Choroid plexus epithelial cell (primary cell): ENCODE results near the gene STK10.

Experiments
- DNase-seq: peaks from one replicate; pipeline ENCODE4 v3.0.0-alpha.2; 2010; ENCODE audit warnings: low read depth
- H3K4me3 ChIP-seq: 2 replicates; pipeline ENCODE4 v1.5.1; 2011; ENCODE audit warnings: low read depth, mild to moderate bottlenecking, control low read depth, low read length, moderate library complexity
- TF ChIP-seq, protein P1 (sequence below): conservative IDR thresholded peaks from 2 replicates; pipeline ENCODE4 v1.5.1; 2011; ENCODE audit warnings: low read depth, mild to moderate bottlenecking, control low read depth, inconsistent platforms, low read length, moderate library complexity

The STK10 gene

DNA sequence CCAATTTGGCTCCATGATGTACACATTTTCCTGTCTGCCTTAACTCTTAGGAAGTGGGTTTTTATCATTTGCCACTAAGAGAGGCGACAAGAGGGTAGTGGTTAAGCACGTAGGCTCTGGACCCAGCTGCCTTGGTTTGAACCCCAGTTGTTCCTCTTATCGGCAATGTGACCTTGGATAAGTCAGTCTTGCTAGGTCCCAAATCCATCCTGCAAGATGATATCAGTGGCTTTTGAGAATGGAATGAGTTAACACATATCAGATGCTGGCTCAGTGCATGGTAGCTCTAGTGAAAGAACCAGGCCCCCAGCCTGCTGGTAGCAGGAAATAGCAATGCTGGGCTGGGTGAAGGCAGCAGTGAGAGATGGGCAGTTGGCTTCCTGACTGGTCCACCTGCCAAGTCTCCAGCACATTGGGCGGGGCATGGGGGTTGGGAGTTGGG, 72.5 kb downstream of the STK10 start:
- TF ChIP-seq, protein P1, sequence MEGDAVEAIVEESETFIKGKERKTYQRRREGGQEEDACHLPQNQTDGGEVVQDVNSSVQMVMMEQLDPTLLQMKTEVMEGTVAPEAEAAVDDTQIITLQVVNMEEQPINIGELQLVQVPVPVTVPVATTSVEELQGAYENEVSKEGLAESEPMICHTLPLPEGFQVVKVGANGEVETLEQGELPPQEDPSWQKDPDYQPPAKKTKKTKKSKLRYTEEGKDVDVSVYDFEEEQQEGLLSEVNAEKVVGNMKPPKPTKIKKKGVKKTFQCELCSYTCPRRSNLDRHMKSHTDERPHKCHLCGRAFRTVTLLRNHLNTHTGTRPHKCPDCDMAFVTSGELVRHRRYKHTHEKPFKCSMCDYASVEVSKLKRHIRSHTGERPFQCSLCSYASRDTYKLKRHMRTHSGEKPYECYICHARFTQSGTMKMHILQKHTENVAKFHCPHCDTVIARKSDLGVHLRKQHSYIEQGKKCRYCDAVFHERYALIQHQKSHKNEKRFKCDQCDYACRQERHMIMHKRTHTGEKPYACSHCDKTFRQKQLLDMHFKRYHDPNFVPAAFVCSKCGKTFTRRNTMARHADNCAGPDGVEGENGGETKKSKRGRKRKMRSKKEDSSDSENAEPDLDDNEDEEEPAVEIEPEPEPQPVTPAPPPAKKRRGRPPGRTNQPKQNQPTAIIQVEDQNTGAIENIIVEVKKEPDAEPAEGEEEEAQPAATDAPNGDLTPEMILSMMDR, result no peak
- DNase-seq, result no peak
- H3K4me3 ChIP-seq, result no peak overlapping the region

DNA sequence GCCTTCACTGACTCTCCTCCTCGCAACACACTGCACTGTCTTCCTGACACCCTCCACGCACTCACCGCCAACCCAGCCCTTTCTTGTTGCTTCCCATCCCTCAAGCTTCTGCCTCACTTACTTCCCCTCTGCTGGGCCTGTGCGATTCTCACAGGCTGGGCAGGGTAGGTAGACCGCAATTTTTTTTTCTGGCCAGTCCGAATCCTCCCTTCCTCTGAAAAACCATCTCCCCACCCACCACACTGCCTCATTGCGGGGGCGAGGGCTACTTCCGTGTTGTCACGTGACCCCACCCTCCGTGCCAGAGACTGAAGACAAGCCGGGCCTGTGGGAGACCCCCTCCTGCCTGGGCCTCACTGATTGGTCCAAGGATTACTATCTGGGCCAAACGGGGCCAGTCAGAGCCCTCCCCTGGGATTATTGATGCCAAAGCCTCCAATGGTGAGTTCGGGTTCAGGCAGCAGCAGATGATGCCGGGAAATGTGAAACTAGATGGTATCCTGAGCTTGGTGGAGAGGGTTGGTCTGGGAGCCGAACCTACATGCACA, 73.1 kb downstream of the STK10 start:
- TF ChIP-seq, protein P1, result no peak
- DNase-seq, result no peak
- H3K4me3 ChIP-seq, result no peak overlapping the region

DNA sequence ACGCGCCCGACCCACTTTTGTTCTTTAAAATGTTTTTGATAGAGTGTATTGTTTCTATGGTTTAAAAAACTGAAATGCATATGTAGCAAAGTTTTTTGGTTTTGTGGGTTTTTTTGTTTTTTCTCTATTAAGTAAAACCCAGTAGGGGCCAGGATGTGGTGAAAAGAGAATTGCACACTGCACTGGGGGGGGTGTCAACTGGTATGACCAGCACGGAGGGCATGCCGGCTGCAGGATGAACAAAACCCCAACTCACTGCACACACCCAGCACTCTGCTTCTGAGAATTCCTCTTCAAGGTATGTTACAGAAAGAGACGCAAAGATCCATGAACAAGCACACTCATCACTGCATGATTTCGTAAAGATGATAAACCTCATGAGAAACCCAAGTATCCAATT, 75.0 kb downstream of the STK10 start:
- DNase-seq, result peak; percentile 83
- TF ChIP-seq, protein P1, result no peak
- H3K4me3 ChIP-seq, result no peak overlapping the region

DNA sequence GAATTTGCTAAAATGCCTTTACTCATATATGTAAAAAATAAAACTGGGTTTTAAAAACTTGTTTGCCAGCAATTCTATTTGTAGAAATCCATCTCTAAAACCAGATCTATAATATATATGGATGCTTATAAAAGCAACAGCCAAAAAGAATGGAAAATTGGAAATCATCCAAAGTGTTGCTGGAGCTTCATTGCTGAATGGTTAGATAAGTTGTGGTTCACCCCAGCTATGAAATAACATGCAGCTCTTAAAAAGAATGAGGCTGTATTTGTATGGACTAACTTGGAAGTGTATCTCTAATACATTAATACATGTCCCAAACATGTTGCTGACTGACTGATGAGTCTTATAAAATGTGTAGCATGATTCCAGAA, 76.2 kb downstream of the STK10 start:
- DNase-seq, result peak; percentile 94
- TF ChIP-seq, protein P1, result no peak
- H3K4me3 ChIP-seq, result no peak overlapping the region

DNA sequence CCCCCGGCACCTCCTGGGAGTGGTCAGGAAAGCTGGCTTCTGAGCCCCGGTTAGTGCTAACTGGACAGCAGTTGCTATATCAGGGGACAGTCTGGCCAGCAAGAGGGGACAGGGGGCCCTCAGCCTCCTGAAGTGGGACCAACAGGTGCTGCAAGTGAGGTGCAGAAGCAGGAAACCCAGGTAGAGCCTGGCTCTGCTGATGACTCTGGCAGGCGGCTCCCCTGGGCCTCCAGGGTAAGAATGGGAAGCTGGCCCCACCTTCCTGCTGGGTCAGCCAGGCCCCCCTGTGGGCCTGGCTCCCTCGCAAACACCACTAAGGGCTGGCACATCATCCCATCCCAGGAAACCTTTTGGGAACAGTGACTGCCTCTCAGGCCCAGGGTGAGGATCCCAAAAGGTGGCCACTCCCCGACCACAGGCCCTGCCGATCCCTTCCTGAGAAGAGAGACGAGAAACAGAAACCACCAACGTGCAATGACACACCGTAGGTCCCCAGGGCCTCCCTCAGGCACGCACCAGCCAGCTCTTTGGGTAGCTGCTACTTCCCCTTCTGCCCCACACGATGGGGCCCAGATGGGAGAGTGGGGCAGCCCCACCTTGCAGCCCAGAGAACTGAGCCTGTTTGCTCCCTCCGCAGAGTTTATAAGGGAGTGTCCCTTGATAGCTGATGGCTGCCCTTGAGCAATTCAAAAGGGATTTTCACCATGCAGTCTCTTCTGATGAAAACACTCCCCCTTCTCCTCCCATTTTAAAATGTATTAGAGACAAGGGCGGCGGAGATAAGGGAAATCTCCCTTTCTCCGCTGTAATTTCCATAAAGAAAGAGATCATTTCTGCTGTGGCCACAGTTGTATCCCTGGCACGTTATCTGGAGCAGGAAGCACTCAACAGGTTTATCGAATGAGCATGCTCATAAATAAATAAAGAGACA, 76.8 kb downstream of the STK10 start:
- TF ChIP-seq, protein P1, result no peak
- H3K4me3 ChIP-seq, result no peak overlapping the region
- DNase-seq, result no peak

DNA sequence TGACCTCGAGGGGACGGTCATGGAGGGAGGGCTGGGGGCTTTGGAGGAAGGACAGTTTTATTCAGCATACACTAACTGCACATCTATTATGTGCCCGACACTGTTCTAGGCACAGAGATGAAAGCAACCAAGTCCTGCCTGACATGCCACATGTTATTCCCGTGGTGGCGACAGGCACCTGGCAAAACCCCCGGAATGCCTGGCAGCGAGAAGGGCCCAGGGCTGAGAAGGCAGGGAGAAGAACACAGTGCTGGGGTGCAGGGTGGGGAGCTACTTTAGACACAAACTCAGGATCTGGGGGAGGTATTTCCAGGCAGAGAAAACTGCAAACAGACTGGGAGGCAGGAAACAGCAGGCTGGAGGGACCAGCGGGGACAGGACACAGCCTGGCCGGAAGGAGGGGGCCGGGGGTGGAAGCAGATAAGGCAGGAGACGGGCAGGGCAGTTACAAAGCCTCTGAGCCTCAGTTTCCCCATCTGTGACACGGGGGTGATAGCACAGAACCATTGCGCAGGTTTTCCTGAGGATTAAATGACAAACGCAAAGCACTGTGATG, 77.7 kb downstream of the STK10 start:
- no peak overlapping the region for H3K4me3 ChIP-seq
- TF ChIP-seq, protein P1, result no peak
- no peak for DNase-seq

DNA sequence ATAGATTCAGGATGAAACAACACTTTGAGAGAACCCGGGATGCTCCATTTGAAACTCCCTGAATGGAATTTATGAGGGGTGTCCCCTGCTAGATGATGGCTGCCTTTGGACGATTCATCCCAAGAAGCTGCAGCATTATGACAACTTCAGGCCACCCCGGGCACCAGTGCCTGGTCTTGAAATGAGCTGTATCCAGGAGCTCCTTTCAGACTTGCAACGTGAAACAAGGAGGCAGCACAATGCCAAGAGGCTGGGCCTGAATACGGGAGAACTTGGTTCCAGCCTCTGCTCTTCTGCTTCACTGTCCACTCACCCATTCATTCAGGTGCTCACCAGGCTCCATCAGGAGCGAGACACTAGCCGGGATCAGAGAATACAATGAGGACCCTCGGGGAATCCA, 78.3 kb downstream of the STK10 start:
- no peak overlapping the region for H3K4me3 ChIP-seq

More for the DNA sequence above, 78.3 kb downstream of the STK10 start:
- no peak for DNase-seq
- TF ChIP-seq, protein P1, result no peak
